CD4-positive, alpha-beta T cell (primary cell): ENCODE measurements around the gene CYP4V2. TPM values are rescaled to one million over a fixed set of nuclear protein-coding genes. Genes with fewer than 3 reads are reported as not detected.

Experiments used
- ATAC-seq: fragments of 200-7000 bp; cut with Tn5 transposase; one replicate; pipeline ENCODE4 v1.10.0; 2022; ENCODE audit warnings: mild to moderate bottlenecking; ENCODE audit not compliant: poor library complexity
- CTCF ChIA-PET: fragments of 350-600 bp; sonication (Branson Sonifier 250); formaldehyde crosslinking; loops from one replicate; lab custom pipeline; 2021; ENCODE audit warnings: antibody characterized with exemption, inconsistent platforms; lab: Charles Lee
- POLR2A ChIA-PET: fragments of 350-600 bp; sonication (Branson Sonifier 250); formaldehyde crosslinking; loops from one replicate; lab custom pipeline; 2021; ENCODE audit warnings: antibody characterized with exemption, inconsistent platforms; lab: Charles Lee
- DNase-seq, 14 experiments: peaks; one replicate each; pipeline ENCODE4 v3.0.0-alpha.2; 2013 to 2020; ENCODE audit warnings: mixed read lengths in 2 of 14
- H3K27ac ChIP-seq, 2 donors: one replicate each; pipeline versions ENCODE4 v1.5.1 to v1.7.0; 2013; ENCODE audit warnings: low read length in 2 of 2, low read depth in 1 of 2, mild to moderate bottlenecking in 1 of 2
- H3K27me3 ChIP-seq, 2 experiments: 1 replicate in 1 of 2; 2 replicates in 1 of 2; pipeline versions ENCODE4 v1.6.1 to v1.7.0; 2013; ENCODE audit warnings: low read length in 2 of 2, control low read depth in 1 of 2, mild to moderate bottlenecking in 1 of 2, moderate library complexity in 1 of 2; ENCODE audit not compliant: insufficient read depth in 2 of 2, control insufficient read depth in 1 of 2
- H3K36me3 ChIP-seq: one replicate; pipeline ENCODE4 v1.6.1; 2013; ENCODE audit warnings: low read length, control low read depth; ENCODE audit not compliant: insufficient read depth
- H3K4me1 ChIP-seq: one replicate; pipeline ENCODE4 v1.6.1; 2013; ENCODE audit warnings: low read length, control low read depth; ENCODE audit not compliant: insufficient read depth
- H3K4me3 ChIP-seq: one replicate; pipeline ENCODE4 v1.5.1; 2013; ENCODE audit warnings: mild to moderate bottlenecking, low read length, moderate library complexity
- H3K9me3 ChIP-seq, 2 experiments: 1 replicate in 1 of 2; 2 replicates in 1 of 2; pipeline versions ENCODE4 v1.6.1 to v1.7.0; 2013; ENCODE audit warnings: low read length in 2 of 2, mild to moderate bottlenecking in 2 of 2, control low read depth in 1 of 2, moderate library complexity in 1 of 2; ENCODE audit not compliant: control insufficient read depth in 1 of 2, insufficient read depth in 1 of 2
- H3K27ac Mint-ChIP-seq: one replicate; pipeline ENCODE4 v1.8.0; 2020; ENCODE audit warnings: mixed read lengths
- H3K27me3 Mint-ChIP-seq: one replicate; pipeline ENCODE4 v1.8.0; 2021; ENCODE audit warnings: mixed read lengths
- H3K36me3 Mint-ChIP-seq: one replicate; pipeline ENCODE4 v1.8.0; 2021; ENCODE audit warnings: low read depth, mixed read lengths
- H3K4me1 Mint-ChIP-seq: one replicate; pipeline ENCODE4 v1.8.0; 2021; ENCODE audit warnings: low read depth, mixed read lengths
- H3K4me3 Mint-ChIP-seq: one replicate; pipeline ENCODE4 v1.8.0; 2020; ENCODE audit warnings: mild to moderate bottlenecking, mixed read lengths
- H3K9me3 Mint-ChIP-seq: one replicate; pipeline ENCODE4 v1.8.0; 2020; ENCODE audit warnings: mixed read lengths
- intact Hi-C, 2 experiments: fragments of 100-400 bp; cut with DNase I in 1 of 2; cut with micrococcal nuclease in 1 of 2; formaldehyde crosslinking; loops; one replicate each; pipeline versions ENCODE4 v1.15.1 to v1.9.0; 2023 to 2025; cut with DNase I, micrococcal nuclease
- total RNA-seq, 174 experiments: library from RNA in 2 of 174; stranded (reverse) in 2 of 174; gene quantifications; one replicate each; pipeline ENCODE4 v1.2.3 and lab custom pipeline; 2021 to 2026
- TF ChIP-seq, protein P1 (sequence below): fragments of 200-600 bp; IDR thresholded peaks from one replicate; pipeline ENCODE4 v1.8.0; 2022; ENCODE audit warnings: antibody characterized with exemption, mild to moderate bottlenecking

Gene CYP4V2
- total RNA-seq, 2 experiments from 2014 or later: 12.7 to 12.8 TPM

DNA sequence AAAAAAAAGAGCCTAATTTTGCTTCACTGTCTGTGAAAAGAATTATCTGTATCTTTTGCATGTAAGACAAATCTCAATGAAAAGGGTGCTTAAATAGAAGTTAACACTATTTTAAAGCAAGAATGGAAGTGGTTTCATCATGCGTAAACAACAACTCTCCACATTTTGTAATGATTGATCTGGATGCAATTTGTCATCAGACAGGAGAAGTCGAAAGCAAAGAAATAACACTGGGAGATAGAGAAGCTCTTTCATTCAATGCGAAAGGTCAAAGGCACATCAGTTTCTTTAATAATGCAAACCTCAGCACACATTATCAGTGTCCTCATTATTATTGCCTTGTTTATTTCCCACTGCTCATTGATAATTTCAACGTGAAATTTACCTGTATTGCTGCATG lies 44.8 kb downstream of the CYP4V2 start:
- DNase-seq (no peak), ATAC-seq (no peak)
- Histone ChIP-seq H3K27me3 (no peaks in the 10 kb centered on the region), H3K36me3 (no peaks in the 10 kb centered on the region), H3K4me3 (no peak overlapping the region), H3K9me3 (no peaks in the 10 kb centered on the region), H3K27ac (no peak overlapping the region), H3K4me1 (no peaks in the 10 kb centered on the region)
- intact Hi-C loops: no loop called here
- Mint-ChIP-seq H3K27ac (no peak overlapping the region), H3K9me3 (no peaks in the 10 kb centered on the region), H3K4me3 (no peak overlapping the region), H3K27me3 (no peaks in the 10 kb centered on the region), H3K36me3 (peaks cover 30% of the 10 kb centered on the region), H3K4me1 (no peaks in the 10 kb centered on the region)
- ChIA-PET CTCF (no interaction called here), POLR2A (no interaction called here)
- TF ChIP-seq, protein P1, sequence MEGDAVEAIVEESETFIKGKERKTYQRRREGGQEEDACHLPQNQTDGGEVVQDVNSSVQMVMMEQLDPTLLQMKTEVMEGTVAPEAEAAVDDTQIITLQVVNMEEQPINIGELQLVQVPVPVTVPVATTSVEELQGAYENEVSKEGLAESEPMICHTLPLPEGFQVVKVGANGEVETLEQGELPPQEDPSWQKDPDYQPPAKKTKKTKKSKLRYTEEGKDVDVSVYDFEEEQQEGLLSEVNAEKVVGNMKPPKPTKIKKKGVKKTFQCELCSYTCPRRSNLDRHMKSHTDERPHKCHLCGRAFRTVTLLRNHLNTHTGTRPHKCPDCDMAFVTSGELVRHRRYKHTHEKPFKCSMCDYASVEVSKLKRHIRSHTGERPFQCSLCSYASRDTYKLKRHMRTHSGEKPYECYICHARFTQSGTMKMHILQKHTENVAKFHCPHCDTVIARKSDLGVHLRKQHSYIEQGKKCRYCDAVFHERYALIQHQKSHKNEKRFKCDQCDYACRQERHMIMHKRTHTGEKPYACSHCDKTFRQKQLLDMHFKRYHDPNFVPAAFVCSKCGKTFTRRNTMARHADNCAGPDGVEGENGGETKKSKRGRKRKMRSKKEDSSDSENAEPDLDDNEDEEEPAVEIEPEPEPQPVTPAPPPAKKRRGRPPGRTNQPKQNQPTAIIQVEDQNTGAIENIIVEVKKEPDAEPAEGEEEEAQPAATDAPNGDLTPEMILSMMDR: no peak

DNA sequence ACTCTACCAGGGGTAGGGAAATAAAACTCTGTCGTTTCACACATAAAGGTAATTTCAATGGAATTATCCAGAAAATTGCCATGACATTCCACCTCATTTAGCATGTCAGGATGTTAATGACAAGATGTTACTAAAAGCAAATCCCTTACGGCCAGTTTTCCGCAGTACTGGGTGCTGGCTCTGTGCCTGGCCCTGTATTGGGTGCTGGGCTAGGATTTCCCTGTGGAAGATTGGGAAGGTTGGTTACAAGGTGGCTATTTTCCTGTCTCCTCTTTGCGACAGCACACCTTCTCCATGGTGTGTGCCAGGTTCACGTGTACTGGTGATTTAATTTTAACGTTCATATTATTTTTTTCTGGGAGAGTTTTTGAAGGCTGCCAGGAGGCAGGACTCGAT lies 49.1 kb downstream of the CYP4V2 start:
- Mint-ChIP-seq H3K4me1 (no peaks in the 10 kb centered on the region), H3K9me3 (no peaks in the 10 kb centered on the region), H3K27ac (no peak overlapping the region), H3K4me3 (no peak overlapping the region), H3K27me3 (no peaks in the 10 kb centered on the region), H3K36me3 (peaks cover 22% of the 10 kb centered on the region)
- no peak overlapping the region for H3K27ac ChIP-seq
- H3K27me3 ChIP-seq: no peaks in the 10 kb centered on the region
- peaks cover 0 to 4% of the 10 kb centered on the region in 2 experiments for H3K9me3 ChIP-seq
- DNase-seq (no peak), ATAC-seq (no peak)
- ChIA-PET CTCF (no interaction called here), POLR2A (no interaction called here)
- no peak overlapping the region for H3K4me3 ChIP-seq
- TF ChIP-seq, protein P1: no peak
- intact Hi-C loops: no loop called here
- H3K36me3 ChIP-seq: no peaks in the 10 kb centered on the region
- H3K4me1 ChIP-seq: no peaks in the 10 kb centered on the region

DNA sequence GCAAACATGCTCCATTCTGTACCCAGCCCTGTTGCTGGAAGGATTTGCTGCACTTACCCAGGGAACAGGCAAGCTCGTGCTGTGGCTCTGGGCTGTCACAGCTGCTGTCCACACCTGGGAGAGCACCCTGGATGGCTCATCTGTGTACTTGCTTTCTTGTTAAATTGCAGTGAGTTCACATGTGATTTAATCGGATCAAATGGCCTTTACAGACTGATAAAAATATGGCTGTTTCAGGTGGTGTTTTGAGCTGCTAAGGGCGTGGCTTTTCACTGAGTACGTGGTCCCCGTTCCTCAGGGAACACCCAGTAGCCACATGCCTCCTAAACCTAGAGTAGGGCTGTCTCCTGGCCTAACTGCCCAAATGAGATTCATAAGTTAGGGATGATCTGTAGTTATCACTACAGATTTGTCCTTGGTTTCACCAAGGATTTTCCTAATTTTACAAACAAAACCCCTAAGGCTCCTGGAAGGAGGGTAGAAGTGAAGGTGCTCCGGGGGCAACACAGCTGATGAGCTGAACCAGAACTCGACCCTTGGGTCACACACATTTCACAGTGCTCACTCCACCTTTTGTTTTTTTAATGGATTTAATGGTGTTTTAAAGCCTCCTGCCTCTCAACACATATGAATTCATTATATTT lies 49.6 kb downstream of the CYP4V2 start:
- H3K9me3 Mint-ChIP-seq: peaks cover 3% of the 10 kb centered on the region
- no peaks in the 10 kb centered on the region for H3K4me1 Mint-ChIP-seq
- TF ChIP-seq, protein P1: no peak
- POLR2A ChIA-PET: no interaction called here
- no peak overlapping the region for H3K27ac Mint-ChIP-seq
- Histone ChIP-seq H3K4me1 (no peaks in the 10 kb centered on the region), H3K27ac (no peak overlapping the region), H3K9me3 (peaks cover 0 to 5% of the 10 kb centered on the region in 2 experiments), H3K36me3 (no peaks in the 10 kb centered on the region), H3K4me3 (no peak overlapping the region), H3K27me3 (no peaks in the 10 kb centered on the region)
- CTCF ChIA-PET: no interaction called here
- peaks cover 26% of the 10 kb centered on the region for H3K36me3 Mint-ChIP-seq
- intact Hi-C loops: no loop called here
- ATAC-seq: no peak
- DNase-seq: no peak
- no peak overlapping the region for H3K4me3 Mint-ChIP-seq
- no peaks in the 10 kb centered on the region for H3K27me3 Mint-ChIP-seq
